Inflammatory macrophage (primary cell): ENCODE data around the gene CARMIL3.
"Not testable (repeated sequence)": the region's sequence is repeated elsewhere in the genome, so short reads cannot be mapped to it uniquely, and the experiment has no call there.

Experiments used
- DNase-seq, 2 donors: peaks; one replicate each; pipeline ENCODE4 v3.0.0-alpha.2; 2020 to 2022
- total RNA-seq, 18 experiments: gene quantifications; one replicate each; lab custom pipeline; 2026; ENCODE audit warnings: mixed read lengths in 6 of 18, inconsistent platforms in 2 of 18; lab: John Stamatoyannopoulos, UW

Gene CARMIL3
- total RNA-seq, result 1.5 to 17.1 (median 5.7) reads per million in 18 experiments

- DNase-seq, result peak; percentile 43 to 61
These were observed at the start of gene CARMIL3 for GRCh38 chr14:24051789-24052655. CARMIL3 (plus strand) TSS chr14:24052009; CDS start chr14:24052154, 145 bp downstream.

- not testable (repeated sequence) for DNase-seq
These were observed 45.4 kb upstream of the CARMIL3 start for GRCh38 chr14:24006471-24006816.

- DNase-seq, result peak in 1 of 2 donors; percentile 48
These were observed 44.8 kb upstream of the CARMIL3 start for GRCh38 chr14:24006817-24007652.

GRCh38 chr14:24011051-24011450 lies 40.8 kb upstream of the CARMIL3 start:
- DNase-seq, result no peak

GRCh38 chr14:24012726-24013273 lies 39.0 kb upstream of the CARMIL3 start:
- not testable (repeated sequence) for DNase-seq

GRCh38 chr14:24013654-24014514 lies 37.9 kb upstream of the CARMIL3 start:
- DNase-seq, result peak; percentile 77 to 85

- DNase-seq, result not testable (repeated sequence)
These were observed 36.1 kb upstream of the CARMIL3 start for GRCh38 chr14:24015745-24016144.

- DNase-seq, result peak; percentile 48 to 69
These were observed 32.8 kb upstream of the CARMIL3 start for GRCh38 chr14:24018978-24019377.

GRCh38 chr14:24019944-24020343 lies 31.9 kb upstream of the CARMIL3 start:
- DNase-seq, result peak; percentile 17 to 45

GRCh38 chr14:24020520-24020919 lies 31.3 kb upstream of the CARMIL3 start:
- not testable (repeated sequence) for DNase-seq

GRCh38 chr14:24024939-24025418 lies 26.8 kb upstream of the CARMIL3 start:
- DNase-seq, result not testable (repeated sequence)

- not testable (repeated sequence) for DNase-seq
These were observed 22.1 kb upstream of the CARMIL3 start for GRCh38 chr14:24029687-24030086.

- not testable (repeated sequence) for DNase-seq
These were observed 20.5 kb upstream of the CARMIL3 start for GRCh38 chr14:24031331-24031730.

- peak; percentile 79 to 84 for DNase-seq
These were observed 18.9 kb upstream of the CARMIL3 start for GRCh38 chr14:24032727-24033418.

- peak; percentile 33 to 59 for DNase-seq
These were observed 16.0 kb upstream of the CARMIL3 start for GRCh38 chr14:24035769-24036168.

- peak; percentile 71 to 90 for DNase-seq
These were observed 15.4 kb upstream of the CARMIL3 start for GRCh38 chr14:24036169-24036962.

GRCh38 chr14:24036963-24037657 lies 14.7 kb upstream of the CARMIL3 start:
- DNase-seq, result not testable (repeated sequence)

GRCh38 chr14:24037658-24038037 lies 14.2 kb upstream of the CARMIL3 start:
- DNase-seq, result no peak

GRCh38 chr14:24038686-24039085 lies 13.1 kb upstream of the CARMIL3 start:
- DNase-seq, result peak; percentile 40 to 61

GRCh38 chr14:24040692-24041091 lies 11.1 kb upstream of the CARMIL3 start:
- DNase-seq, result no peak
